CD1c-positive myeloid dendritic cell (primary cell): Measurements from ENCODE around the gene SH2D3C.

Source experiments
- DNase-seq: peaks from one replicate; pipeline ENCODE4 v3.0.0-alpha.2; 2016; ENCODE audit errors: extremely low spot score

Gene SH2D3C

DNA sequence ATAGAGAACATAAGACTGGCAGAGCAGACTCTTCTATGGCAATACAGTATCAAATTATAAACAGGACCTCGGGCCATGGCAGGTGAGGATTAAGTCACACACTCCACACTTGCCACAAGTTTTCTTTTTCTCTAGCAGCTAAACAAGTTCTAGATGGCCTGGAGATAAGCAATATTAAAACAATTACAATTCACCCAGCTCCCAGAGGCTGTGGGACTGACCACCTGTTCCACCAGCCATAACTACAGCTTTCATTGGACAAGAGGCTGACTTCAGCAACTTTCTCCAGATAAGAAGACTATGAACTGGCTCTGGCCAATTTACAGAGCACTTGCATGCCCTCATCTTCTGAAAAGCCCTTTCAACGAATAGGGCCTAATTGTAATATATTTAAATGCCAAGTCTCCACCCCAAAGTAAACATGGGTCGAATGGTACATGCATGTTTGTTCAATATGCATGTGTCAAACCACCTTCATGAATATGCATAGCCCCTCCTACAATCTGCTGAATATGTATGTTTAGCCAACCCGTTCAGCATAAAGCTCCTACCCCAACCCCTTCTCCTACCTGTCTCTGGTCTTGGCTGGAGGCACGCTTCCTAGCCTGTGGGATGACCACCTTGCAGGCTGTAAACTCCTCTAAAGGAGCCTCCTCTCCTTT is 77.7 kb downstream of the SH2D3C start:
- no peak for DNase-seq

- DNase-seq, result no peak
Observed at GRCh38 chr9:127700140-127700539, 78.3 kb downstream of the SH2D3C start.

GRCh38 chr9:127698985-127699670 is 79.3 kb downstream of the SH2D3C start:
- DNase-seq, result peak; percentile 98

GRCh38 chr9:127698386-127698785 is 80.1 kb downstream of the SH2D3C start:
- no peak for DNase-seq

DNA sequence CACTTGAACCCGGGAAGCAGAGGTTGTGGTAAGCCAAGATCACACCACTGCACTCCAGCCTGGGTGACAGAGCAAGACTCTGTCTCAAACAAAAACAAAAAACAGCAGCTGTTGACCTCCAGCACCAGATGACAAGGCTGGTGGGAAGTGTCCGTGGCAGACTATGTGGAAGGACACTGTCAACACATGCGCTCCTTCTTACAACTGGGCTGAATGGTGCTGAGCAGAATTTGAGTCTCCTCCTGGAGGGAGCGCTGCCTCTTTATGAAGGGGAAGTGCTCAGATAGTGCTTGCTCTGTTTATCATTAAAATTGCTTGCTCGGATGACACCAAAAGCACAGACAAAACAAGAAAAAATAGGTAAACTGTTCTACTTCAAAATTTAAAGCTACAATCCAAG is 80.9 kb downstream of the SH2D3C start:
- DNase-seq, result no peak

GRCh38 chr9:127694890-127695720 is 83.4 kb downstream of the SH2D3C start:
- no peak for DNase-seq

DNA sequence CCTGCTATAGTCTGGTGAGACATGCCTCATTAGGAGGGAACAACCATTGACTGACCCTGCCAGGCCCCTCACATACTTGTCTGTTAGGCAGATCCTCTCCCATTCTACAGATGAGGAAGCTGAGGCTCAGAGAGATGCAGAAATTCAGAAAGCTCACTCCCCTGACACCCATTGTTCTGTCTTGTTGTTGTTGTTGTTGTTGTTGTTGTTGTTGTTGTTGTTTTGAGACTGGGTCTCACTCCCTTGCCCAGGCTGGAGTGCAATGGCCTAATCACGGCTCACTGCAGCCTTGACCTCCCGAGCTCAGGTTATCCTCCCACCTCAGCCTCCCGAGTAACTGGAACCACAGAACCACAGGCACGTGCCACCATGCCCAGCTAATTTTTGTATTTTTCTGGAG is 84.8 kb downstream of the SH2D3C start:
- no peak for DNase-seq

DNA sequence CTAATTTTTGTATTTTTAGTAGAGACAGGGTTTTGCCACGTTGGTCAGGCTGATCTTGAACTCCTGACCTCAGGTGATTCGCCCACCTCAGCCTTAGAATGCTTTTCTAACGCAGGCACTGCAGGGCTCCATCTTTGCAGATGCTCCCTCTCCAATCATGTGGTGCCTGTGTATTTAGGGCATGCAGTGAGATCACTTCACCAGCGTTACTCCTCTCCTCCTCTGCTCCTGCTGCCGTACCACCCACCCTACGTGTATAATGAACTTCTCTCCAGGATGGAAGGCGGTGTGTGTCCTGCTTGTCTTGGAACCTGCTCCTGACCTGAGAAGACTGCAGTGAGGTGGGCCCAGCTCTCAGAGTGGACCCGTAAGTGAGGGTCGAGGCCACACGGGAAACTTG is 85.3 kb downstream of the SH2D3C start:
- DNase-seq, result no peak

GRCh38 chr9:127692071-127692470 is 86.4 kb downstream of the SH2D3C start:
- DNase-seq, result no peak

GRCh38 chr9:127690735-127691134 is 87.7 kb downstream of the SH2D3C start:
- DNase-seq, result no peak

DNA sequence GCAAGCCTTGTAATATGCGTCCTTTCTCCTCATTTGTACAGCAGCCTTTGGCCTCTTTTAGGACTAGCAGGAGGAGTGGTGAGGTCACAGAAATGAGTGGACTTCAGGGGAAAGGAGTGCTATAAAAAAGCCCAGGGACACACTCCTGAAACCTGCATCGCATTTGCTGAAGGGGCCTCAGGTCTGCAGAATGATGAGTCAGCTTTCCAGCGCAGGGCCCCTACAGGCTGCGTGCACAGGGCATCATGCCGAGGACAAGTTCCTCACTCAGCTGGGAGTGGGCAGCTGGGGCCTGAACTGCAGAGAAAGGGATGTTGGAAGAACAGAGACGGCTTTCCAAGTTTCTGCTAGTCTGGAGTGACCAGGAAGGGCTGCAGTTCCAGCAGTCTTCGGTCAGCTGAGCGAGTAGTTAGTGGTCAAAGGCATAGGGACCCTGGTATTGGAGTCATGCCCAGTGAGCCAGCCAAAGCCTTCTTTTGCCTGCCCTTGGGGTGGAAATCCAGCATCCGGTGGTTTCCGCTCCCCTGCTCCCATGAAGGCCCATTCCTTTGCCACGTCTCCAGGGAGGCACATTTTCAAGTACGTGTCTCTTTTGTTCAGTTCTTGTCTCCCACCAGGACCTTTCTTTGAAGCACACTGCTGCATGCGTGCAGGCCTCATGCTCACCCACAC is 89.0 kb downstream of the SH2D3C start:
- no peak for DNase-seq
